GM21786 (cell line): Measurements from ENCODE around the gene ZNF385A.

Experiments used
- ATAC-seq: cut with Tn5 transposase; IDR thresholded peaks from one replicate; pipeline ENCODE4 v1.9.1; 2021; ENCODE audit not compliant: unreplicated experiment

Gene ZNF385A

GRCh38 chr12:54393743-54394142 is 9.2 kb upstream of the ZNF385A start:
- no peak for ATAC-seq

GRCh38 chr12:54393207-54393609 is 8.7 kb upstream of the ZNF385A start:
- no peak for ATAC-seq

- ATAC-seq: no peak
Observed at GRCh38 chr12:54392485-54393206, 8.1 kb upstream of the ZNF385A start.

GRCh38 chr12:54390668-54391551 is 6.4 kb upstream of the ZNF385A start:
- peak; percentile 70 for ATAC-seq

- no peak for ATAC-seq
Observed at GRCh38 chr12:54390176-54390667, 5.7 kb upstream of the ZNF385A start.

DNA sequence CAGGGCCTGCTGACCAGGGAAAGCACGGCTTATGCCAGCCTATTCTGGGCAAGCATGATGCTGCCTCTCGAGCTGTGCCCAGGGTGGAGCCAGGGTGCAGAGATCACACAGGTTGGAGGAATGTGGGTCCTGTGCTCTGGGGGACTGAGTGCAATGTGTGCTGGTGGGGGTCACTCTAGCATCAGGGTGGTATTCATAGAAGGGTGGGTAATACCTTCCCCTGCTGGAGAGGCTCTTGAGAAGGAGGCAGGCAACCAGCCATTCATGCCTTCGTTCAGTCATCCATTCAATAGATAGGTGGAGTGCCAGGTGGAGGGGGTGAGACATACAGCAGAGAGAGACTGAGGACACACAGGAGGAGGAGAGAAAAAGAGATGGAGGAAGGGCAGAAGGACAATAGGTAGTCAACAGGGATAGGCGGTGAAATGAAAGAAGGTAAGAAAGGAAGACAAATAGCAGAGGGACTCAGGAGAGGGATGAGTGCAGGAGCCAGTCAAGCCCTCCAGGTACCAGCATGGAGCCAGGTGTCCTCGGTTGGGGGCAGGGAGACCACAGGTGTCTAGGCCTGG is 5.2 kb upstream of the ZNF385A start:
- no peak for ATAC-seq

DNA sequence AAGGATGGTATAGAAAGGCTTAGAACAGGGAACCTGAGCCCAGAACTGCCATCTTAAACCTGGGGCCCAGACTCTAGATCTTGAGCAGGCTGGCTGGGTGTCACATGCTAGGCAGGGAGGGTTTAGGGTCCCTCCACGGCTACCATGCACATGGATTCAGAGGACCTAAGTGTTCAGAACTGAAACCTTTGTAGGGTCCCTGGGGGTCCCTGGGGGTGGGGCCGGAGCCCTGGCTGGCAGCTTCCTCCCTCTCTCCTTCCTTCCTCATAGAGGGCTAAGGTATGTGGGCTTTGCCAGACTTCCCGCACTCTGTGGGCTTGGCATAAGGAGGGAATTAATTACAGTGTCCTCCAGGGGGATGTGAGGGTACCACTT is 4.6 kb upstream of the ZNF385A start:
- ATAC-seq: no peak

- no peak for ATAC-seq
Observed at GRCh38 chr12:54388237-54389133, 4.0 kb upstream of the ZNF385A start.

DNA sequence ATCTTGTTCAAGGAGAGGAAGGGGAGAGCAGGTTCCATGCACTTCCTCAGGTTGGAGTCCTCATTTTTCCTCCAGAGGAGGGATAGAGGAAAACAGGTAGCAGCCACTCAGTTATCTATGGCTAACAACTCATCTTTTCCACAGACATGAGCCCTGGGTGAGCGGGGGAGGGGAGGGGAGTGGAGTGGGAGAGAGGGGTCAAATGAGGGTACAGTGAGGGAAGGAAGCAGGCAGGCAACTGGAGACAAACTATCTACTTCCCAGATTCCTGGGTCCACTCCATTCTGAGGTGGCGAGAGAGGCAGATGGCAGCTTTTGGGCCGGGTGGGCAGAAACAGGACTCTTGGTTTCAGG is 2.6 kb upstream of the ZNF385A start:
- no peak for ATAC-seq

DNA sequence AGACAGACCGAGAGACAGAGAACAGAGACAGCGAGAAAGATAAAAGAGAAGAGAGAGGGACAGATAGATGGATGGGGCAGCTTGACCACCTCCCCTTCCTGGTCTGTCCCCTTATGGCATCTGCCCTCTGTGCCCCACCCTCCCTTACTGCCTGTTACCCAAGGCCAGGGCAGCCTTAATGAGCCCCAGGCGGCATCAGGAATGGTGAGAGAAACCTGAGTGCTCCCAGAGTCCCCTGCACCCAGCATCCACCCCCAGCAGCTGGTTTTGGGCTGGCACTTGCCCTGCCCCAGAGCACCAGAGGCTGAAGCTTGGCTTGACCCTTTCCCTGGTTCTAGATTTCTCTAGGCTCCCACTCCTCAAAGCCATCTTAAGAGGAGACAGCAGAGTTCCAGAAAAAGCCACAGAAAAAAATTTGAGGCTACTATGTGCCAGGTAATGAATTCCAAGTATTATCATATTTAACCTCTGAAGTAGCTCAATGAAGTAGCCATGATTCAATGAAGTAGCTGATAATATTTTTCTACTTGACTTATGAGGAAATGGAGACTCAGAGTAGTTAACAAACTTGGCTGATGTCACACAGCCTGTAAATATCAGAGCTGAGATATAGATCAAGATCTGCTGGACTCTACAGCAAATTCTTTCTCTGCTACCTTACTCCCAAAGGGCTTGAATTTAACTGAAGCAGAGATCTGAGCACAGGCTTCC is 2.0 kb upstream of the ZNF385A start:
- ATAC-seq: no peak

GRCh38 chr12:54385251-54385914 is 850 bp upstream of the ZNF385A start:
- ATAC-seq: peak; percentile 59

DNA sequence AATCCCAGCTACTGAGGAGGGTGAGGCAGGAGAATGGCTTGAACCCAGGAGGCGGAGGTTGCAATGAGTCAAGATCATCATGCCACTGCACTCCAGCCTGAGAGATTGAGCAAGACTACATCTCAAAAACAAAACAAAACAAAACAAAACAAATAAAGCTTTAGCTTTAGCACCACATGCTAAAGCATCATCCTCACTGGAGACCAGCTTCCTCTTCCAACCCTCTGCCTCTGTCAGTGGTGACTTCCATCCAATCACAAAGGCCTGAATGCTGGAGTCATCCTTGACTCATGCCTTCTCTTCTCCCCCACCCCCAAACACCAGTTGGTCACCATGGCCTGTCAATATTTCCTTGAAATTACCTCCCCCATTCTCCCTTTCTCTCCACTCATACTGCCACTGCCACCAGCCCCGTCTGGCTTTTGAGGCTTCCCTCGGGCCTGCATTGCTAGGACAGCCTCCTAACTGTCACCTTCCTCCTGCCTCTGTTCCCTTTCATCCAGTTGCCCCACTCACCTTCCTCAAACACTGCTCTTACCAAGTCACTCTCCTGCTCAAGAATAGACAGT is 1.4 kb downstream of the ZNF385A start:
- ATAC-seq: no peak

GRCh38 chr12:54381136-54381535 is 3.4 kb downstream of the ZNF385A start:
- ATAC-seq: no peak

- peak; percentile 69 for ATAC-seq
Observed at GRCh38 chr12:54379398-54380201, 4.9 kb downstream of the ZNF385A start.

DNA sequence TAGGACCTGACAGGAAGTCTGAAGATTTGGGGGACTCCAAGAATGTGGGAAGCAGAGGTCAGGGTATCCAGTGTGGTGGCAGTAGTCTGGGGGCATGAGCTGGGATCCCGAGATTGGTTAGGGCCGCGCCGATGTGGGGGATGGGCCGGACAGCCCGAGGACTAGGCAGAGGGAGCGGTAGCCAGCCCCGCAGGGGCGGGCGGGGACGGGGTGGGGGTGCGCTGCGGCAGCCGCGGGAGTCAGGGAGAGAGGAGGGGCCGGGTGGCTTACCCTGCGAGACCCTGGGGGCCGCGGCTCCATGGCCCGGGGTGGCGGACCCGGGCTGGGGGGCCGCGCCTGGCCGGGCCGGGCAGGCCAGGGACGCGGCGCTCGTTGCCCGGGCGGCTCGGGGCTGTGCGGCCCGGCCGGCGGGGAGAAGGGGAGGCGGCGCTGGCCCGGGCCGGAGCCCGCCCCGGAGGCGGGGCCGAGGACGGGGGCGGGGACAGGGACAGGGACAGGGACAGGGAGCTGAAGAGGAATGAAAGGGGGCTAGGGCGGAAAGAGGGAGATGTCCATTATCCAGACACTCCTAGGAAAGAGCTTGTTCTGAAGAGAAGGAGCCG is 5.6 kb downstream of the ZNF385A start:
- no peak for ATAC-seq

GRCh38 chr12:54377797-54378515 is 6.6 kb downstream of the ZNF385A start:
- no peak for ATAC-seq

- ATAC-seq: no peak
Observed at GRCh38 chr12:54377007-54377406, 7.5 kb downstream of the ZNF385A start.
